NCI-H2107 (cell line): Measurements from ENCODE around the gene FBXO15.

Experiments used
- DNase-seq: peaks from one replicate; lab custom pipeline; 2025; lab: John Stamatoyannopoulos, UW

Gene FBXO15

DNA sequence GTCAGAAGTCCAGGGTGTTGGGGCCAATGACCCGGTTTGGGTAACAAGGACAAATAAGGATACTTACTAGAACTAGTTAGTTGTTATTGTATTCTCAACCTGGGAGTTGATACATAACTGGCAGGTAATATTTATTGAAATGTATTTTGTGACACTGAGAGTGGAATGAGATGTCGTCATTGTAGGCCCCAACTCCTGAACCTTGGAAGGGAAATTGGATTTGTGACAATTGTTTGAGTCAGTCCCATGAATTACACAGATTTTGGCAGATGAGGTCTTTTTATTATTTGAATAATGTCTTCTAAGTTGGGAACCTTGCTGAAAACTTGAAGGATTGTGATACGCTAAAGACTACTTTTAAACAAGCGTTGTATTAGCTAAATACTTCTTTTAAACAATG lies 5.7 kb upstream of the FBXO15 start:
- no peak for DNase-seq

DNA sequence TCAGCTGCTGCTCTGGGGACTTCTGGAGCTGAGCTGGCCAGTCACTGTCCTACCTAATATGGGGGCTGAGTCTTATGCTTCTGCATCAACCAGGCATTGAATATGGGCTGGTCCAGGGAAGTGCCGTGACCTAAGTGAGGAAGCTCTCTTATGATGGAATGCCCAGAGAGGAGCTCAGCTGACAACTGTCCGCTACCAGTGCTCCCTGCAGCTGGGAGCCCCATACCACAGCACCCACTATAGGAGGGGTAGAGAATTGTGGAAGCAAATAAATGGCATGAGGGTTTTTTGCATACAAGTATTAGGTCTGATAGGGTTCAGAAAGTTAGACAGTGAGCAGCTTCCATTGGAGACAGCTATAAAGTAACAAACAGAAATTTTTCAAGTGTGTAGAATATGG lies 5.2 kb upstream of the FBXO15 start:
- no peak for DNase-seq

DNA sequence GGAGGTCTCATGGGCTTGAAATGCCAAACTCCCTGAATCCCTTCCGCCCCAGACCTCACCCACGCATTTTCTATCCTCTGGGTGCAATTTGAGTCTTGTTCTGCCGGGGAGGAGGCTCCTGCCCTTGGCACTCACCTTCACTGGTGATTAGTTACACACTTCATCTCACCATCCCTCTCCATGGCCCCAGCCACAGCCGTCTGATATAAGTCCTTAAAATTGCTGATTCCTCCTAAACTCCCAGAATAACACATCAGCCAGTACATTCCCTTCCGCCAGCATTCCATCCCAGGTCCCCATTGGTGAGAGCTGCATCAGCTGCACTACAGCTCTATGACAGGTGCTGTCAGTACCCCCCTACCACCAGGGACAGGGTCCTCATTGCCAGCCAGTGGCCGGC lies 4.6 kb upstream of the FBXO15 start:
- no peak for DNase-seq

DNA sequence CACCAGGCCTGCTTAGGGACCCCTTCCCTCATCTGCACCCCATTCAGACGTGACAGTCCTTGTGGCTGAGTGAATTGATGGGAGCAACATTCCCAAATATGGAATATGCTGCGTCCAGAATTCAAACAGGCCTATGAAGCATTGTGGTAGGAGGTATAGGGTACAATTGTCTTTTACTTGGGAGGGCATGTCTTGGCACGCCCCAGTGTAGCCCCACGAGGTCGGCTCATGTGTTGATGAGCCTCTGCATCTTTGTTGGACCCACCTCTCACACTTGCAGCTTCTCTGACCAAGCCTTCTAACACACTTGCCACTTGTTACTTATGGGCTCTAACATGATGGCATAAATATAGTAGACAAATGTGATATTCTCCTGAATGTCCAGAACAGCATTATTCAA lies 2.2 kb upstream of the FBXO15 start:
- DNase-seq: no peak

DNA sequence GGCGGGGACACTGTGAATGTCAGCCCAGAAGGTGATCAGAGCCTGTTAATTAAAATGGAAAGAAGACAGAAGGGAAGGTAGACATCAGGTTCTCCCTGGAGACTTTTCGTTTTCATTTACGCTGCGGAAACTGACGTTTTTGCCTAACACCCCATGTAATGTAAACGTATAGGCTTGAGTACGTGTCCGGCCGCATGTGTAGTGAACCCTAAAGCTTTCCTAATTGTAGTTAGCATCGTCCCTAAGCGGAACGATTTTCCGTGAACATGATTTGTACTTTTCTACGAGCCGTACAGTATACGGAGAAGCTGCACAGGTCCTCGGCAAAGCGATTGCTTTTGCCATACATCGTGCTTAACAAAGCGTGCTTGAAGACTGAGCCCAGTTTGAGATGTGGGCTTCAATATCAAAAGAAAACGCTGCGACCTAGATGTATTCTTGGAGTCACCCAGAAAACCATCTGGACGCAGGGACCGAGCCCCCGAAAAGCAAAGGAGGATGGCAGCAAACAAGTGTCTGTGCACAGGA lies 973 bp upstream of the FBXO15 start:
- no peak for DNase-seq

DNA sequence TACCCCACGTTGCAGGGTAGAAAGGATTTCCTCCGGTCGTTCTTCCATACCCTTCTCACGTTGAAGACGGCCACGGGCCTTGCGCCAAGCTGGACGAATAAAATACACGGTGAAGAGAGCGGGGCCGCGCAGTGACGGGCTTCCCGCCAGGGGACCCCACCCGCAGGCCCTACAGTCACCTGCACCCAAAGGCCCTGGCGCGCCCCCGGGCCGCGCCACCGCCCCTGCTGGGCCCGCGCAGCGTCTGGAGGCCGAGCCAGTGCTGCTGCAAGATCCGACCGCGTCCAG lies 199 bp downstream of the FBXO15 start:
- no peak for DNase-seq

DNA sequence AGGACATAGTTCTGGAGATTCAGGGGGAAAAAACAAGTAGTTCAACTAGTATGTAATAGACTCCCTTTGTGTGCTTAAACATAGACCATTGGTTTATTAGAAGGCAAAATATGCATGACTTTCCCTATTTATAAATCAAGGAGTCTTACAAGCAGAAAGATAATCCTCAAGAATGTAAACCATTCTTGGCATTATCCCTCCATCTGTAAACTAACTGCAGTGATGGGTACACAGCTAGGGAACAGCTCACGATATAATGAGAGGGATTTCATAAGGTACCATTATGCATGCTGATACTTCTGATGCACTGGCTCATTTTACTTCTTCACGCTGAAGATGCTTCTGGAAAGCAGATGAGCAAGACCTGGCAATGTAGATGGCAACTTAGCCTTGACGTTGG lies 878 bp downstream of the FBXO15 start:
- DNase-seq: no peak

DNA sequence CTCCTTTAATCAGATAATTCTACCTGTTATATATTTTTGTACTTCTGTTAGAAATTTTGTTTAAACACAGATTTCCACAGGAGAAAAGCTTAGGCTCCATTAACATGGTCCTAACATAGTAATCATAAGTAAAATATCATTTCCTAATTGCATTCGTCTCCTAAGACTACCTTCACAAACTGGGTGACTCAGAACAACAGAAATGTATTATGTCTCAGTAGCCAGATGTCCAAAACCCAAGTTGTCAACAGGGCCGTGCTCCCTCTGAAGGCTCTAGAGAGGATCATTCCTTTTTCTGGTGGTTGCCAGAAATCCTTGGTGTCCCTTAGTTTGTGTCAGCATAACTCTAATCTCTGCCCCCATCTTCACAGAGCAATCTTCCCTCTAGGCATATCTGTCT lies 5.4 kb downstream of the FBXO15 start:
- no peak for DNase-seq

DNA sequence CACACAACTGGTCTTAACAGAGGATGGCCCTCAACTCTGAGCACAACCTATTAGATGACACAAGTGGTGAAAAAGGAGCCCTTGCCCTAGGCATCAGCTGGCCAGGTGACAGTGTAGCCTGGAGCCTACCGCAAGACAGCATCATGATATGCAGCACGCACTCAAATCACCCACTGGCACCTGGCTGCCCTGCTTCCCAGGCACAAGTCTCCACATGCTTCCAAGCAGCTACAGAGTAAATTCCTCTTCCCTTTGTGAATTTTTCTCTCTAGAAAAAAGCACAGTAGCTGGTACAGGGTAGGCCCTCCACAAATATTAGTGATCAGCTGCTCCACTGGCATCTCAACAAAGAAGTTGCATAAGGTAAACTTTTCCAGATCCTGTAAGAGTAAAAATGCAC lies 6.0 kb downstream of the FBXO15 start:
- no peak for DNase-seq

DNA sequence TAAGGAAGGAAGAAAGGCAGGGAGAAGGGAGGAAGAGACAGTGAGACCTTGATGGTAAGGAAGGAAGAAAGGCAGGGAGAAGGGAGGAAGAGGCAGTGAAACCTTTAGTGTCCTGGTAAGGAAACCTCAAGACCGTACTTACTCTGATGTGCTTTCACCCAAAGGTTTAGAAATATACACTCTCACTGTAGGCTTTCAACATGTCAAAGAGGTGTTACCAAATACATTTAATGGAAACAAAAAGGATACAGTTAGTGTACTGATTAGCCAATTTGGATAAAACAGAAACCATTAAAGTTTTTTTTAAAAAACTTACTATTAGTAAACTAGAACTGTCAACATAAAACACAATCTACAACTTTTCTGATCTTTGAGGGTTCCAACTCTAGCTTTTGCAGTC lies 7.1 kb downstream of the FBXO15 start:
- DNase-seq: no peak

DNA sequence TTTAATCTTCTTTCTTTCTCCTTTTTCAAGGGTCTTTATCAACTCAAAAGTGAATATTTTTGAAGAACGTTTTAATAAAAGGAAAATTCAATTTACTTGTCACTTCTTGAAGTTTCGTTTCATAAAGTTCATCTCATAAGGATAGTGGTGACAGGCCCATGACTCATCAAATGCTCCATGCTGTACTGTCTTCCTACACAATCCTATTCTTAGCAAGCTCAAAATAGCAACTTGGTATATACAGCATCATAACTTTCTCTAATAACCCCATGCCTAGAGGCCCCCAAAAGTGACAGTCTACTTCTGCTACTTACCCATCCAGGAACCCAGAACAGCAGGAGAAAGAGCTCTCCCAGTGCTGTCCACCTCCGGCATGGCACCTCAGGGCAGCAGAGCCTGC lies 7.7 kb downstream of the FBXO15 start:
- no peak for DNase-seq

DNA sequence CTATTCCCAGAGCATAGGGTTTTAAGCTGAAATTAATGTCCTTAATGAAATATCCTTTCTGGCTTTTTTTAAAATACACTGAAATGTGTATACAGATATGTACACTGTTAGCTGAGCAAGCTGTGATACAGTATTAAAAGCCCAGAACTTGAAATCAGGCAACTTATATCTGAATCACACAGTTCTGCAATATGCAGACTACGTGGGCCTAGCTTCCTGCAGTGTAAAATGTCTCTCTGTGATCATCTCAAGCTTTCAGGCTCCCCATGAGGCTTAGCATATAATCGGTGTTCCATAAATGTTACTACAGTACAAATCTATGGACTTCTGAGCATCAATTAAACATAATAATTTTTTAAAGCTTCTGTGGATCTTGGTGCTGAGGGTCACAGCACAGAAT lies 8.2 kb downstream of the FBXO15 start:
- DNase-seq: no peak

DNA sequence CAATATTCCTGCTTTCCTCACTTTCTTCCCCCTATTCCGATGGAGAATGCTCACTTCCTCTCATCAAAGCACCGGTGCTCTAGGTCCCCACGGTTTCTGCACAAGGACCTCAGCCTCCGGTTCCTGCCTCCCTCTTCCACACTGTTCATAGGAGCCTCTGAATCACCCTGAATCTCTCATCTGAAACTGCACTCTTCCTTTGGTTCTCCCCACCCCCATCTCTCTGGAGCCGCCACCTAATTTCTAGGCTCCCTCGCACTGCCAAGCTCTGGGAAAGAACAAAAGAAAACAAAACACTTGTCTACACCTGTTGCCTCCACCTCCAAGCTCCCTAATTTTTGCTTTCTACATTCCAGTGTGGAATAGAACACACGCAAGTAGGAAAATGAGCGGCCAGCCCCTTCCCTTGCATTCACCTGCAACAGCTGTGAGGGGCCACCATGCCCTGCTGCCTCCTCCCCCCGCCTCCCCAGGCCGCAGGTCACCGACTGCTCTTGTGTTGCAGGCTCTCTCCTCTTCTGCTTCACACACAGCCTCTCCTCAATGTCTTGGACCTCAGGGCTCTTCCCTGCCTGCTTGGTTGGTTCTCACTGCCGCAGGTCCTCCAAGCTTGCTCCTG lies 9.6 kb downstream of the FBXO15 start:
- peak; percentile 42 for DNase-seq

DNA sequence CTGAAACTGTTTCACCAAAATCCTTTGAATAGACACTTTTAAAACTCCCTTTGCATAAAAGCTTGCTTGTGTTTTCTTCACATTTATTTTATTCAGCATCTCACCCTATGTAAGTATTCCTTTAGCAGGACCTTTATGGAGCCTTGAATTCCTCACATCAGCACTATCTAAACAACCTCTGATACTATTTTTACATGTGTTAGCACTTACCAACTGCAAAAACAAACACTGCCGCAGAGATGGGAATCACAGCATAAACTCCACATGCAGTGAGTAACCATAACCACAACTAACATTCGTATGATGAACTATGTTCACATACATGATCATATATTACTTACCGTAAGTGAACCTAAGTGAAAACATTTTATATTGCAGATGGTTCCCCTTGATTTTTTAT lies 15.4 kb downstream of the FBXO15 start:
- no peak for DNase-seq

DNA sequence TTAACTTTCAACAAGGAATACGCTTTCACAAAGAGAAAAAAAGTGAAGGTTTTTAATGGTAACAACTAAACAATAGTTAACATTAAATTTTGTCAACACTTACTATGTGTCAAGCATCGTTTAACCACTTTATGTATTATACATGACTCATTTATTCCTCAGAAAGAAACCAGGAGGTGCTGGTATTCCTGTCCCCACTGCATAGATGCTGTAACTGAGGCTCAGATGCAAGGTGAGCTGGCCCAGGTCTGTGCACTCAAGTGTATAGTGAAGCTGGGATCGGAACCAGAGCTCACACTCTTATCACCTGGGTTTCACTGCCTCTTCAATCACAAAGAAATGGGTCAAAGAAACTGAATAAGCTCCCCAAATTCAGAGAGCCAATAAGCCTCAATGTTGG lies 16.5 kb downstream of the FBXO15 start:
- DNase-seq: no peak

DNA sequence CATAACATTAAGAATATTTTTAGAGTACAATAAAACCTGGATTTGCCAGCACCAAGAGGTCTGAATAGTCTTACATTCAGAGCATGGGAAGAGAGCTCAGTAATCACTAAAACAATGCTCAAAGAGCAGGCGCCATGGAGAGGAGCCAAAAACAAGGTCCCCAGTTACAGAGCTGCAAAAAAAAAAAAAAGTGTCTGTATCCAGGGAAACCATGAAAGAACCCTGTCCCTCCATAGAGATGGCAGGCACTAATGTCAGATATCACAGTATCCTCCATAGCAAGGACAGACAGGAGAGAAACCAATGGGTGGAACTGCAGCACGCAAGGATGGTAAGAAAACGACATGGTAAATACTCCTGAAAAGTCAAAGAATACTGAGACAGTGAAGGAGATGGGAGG lies 19.5 kb downstream of the FBXO15 start:
- no peak for DNase-seq

DNA sequence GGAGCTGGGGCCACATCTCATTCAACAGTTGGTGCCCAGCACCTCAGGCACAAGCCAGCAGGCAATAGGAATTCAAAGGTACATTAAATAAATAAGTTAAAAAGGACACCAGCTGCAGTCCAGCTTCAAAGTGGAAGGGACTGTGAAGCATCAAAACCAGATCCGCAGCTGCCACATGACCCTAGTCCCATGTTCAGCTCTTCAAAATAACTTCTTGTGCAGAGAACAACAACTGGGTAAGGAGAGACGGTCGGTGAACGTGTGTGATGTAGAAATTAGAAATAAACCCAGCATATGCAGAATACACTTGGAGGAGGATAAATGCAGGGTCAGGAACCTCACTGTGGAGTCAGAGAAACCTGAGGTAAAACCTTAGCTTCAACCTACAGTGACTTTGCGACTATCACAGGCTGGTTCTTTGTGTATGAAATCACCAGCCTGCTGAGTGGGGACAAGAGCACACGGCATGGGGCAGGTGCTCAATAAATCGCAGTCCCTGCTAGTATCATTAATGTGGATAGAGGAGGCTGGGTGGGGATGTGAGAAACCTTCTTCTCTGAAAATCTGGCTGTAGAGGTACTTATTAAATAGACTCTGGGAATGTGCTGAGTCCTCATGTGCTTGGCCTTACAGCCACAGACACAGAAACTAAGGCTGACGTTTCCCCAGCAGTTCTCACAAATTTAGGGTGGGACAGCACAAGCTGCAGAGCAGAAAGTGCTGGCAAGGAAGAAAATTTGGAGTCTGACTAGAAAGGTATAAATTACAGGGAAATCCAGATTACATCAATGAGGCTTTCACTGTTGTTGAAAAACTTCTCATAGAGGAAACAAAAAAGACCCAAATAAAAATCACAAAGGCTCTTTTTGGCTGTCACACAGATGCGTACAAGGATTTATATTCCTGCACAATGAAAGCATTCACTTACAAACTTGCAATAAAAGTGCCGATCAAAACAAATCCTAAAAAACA lies 20.7 kb downstream of the FBXO15 start:
- DNase-seq: no peak

DNA sequence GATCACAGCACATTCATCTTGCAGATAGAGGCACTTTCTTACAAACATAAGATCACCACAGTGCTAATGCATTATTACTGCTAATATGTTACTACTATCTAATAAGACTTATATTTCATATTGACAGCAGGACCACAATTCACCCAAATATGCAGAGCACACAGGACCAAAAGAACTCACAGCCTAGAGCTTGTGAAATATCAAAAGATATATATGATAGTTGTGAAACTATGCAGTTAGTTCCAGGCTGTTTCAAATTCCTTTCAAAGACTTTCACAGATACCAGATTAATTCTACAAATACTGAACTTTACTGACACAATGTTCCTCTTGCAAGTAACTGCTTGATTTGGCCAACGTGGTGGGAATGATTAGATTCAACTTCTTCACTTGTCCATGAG lies 23.0 kb downstream of the FBXO15 start:
- DNase-seq: no peak

DNA sequence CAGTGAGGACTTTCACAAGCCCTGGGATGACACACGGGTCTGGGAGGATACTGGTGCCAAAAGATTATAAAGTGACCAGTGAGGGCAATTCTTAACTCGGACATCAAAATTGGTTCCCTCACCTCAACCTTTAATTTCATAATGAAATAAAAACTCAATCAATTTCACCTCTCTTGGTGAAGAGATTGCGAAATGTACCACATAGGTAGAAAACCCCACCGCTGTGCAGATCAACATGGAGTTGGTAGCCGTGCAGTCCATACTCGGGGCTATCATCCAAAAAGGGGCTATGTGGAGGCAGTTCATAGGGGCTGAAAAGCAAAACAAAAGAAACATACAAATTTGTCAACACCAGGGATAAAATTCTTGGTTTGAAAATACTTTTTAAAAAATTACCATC lies 24.4 kb downstream of the FBXO15 start:
- DNase-seq: no peak

DNA sequence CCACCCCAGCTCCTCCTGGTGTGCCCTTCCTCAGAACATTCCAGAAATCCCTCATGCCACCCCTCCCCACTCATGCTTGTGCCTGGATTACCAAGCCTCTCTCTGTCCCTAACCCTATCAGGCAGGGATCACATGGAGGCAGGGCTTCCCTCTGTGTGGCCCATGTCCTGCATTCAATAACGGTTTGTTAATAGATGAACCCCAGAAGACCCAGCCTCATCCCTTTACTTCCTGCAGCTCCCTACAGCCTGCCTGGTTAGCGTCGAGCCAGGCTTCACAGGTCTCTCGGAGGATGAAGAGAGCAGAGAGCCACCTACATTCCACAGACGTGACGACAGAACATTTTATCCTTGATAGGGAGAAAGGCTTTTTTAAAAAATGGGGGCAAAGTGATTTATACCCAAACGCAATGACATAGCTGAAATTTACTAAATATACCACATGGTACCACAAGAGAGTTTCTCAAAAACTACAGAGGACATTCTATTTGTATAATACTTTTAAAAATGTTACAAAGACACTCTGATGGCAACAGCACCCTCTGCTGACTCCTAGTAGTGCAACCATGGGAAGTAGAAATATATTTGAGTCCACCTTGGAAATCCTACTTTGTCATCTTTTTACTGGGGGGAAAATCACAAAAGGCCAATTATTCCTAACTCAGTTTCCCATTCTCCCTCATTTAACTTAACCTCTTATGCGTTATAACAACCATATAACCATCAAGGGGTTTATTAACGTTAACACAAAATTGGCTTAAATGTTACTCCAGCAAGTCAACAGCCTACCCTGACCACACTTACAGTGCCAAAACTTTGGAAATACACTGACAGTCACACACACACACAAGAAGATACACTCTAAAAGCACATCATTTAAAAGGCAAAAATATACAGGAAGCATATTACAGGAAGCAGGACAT lies 30.7 kb downstream of the FBXO15 start:
- no peak for DNase-seq

DNA sequence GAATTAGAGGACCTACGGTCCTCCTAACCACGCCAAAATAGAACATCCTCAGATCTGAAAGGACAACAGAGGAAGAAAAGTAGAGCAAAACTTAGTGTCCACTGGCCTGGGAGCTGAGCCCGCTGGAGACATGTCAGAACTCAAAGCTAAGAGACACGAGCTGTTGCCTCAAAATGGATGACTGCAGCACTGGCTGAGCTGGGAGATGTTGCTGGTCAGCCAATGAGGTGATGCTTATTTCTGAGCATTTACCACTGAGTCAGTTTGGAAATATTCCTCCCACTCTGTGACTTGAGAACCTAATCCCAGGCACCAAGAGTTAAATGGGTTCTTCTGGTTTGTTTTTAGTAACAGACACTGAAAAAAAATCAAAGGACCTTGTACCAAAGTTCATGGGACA lies 32.6 kb downstream of the FBXO15 start:
- DNase-seq: no peak

DNA sequence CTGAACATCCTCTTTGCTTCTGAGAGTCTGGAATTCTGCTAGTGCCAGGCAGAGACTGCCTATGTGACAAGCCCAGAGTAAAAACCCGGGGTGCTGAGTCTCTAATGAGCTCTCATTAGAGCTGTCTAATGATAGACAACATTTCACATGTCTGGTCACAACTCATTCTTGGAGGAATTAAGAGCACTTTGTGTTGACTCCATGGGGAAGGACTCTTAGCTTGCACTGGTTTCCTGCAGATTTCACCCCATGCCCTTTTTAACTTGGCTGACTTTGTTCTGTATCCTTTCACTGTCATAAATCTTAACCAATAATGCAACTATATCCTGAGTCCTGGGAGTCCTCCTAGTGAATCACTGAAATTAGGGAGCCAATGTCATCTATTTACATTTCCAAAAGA lies 33.5 kb downstream of the FBXO15 start:
- no peak for DNase-seq

DNA sequence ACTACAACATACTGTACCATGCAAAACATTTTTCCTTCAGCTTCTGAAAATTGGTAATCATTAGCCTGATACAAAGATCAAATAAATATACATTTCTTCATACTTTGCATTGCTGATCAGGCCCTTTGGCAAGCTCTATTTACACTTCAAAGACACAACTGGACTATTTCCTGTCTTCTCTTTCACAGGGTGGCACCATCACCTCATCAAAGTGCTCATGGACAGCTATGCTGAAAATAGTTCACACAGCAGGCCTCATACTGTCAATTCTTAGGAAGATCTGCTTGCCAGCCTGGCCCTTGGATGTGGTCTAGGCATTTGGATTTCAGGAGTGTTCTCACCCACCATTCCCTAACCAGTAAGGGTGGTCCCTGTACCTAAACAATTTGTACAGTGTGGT lies 33.9 kb downstream of the FBXO15 start:
- DNase-seq: no peak
